ENCODE results near the gene ADNP2.

The ADNP2 gene

DNA sequence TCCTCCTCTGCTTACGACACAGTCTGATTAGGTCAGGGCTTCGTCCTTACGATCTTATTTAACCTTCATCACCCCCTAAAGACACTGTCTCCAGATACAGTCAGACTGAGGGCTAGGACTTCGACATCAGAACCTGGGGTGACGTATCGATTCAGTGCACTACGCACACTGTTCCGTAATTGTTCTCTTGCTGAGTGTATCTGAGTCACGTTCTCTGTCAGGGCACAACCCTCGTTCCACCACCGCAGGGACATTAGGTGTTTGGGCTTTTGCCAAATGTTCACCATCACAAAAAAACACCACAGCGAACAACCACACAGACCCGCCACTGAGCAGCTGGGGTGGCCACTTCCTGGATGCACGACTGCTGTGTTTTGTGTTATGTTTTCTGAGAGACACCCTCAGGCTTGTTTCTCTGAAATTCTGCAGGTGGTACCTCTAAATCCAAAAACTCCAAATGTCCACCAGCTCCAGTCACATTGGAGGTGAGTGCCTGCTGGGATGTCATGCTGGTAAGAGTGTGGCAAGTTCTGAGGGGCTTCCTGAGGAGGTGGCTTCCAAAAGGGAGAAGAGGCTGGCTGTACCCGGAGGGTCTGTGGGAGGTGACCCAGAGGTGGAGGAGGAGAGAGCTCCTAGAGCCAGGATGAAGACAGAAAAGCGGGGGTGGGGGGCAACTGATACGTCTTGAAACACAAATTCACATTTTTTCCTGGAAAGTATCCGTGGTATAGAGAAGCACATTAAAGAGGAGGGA is 66.6 kb downstream of the ADNP2 start:
- H3K4me2 ChIP-seq, result peak overlapping the region in 8 of 11 experiments; percentile 17 to 56 (median 40); a peak in 14 of 22 replicates
- H3K9me3 ChIP-seq (replicated peaks in 1 of 11), result no peaks in the 10 kb centered on the region
- H3K27me3 ChIP-seq, result no peaks in the 10 kb centered on the region
- H3K4me1 ChIP-seq, result peaks cover 14 to 27% (median 23%) of the 10 kb centered on the region in 10 experiments
- H3K9ac ChIP-seq, result no peak overlapping the region
- TF ChIP-seq Cebpa-rat (IDR thresholded peaks at IDR 0.05), result no peak
- H3K4me3 ChIP-seq, result no peak overlapping the region
- H3K27ac ChIP-seq, result no peak overlapping the region
- H4K20me1 ChIP-seq, result no peaks in the 10 kb centered on the region
- no peaks in the 10 kb centered on the region for H3K36me3 ChIP-seq

- no peak for TF ChIP-seq Cebpa-rat (IDR thresholded peaks at IDR 0.05)
- Histone ChIP-seq H3K9ac (no peak overlapping the region), H3K36me3 (no peaks in the 10 kb centered on the region), H3K4me2 (no peak overlapping the region; a peak in 2 of 22 replicates), H3K4me1 (peaks cover 23 to 36% (median 32%) of the 10 kb centered on the region in 10 experiments), H3K27ac (no peak overlapping the region), H3K4me3 (no peak overlapping the region), H3K9me3 (replicated peaks in 1 of 11) (no peaks in the 10 kb centered on the region), H4K20me1 (peaks cover 0 to 8% (median 0%) of the 10 kb centered on the region in 11 experiments; a peak in 3 of 22 replicates), H3K27me3 (peaks cover 0 to 7% (median 0%) of the 10 kb centered on the region in 11 experiments; a peak in 2 of 22 replicates)
These were observed 67.4 kb downstream of the ADNP2 start for GRCh38 chr18:80176334-80177073.

GRCh38 chr18:80177128-80177527 is 68.1 kb downstream of the ADNP2 start:
- no peak overlapping the region for H3K4me2 ChIP-seq
- peaks cover 28 to 42% (median 38%) of the 10 kb centered on the region in 10 experiments for H3K4me1 ChIP-seq
- H3K27ac ChIP-seq, result no peak overlapping the region
- no peak overlapping the region for H3K9ac ChIP-seq
- peaks cover 0 to 9% (median 0%) of the 10 kb centered on the region in 11 experiments; a peak in 2 of 22 replicates for H3K27me3 ChIP-seq
- H3K36me3 ChIP-seq, result no peaks in the 10 kb centered on the region
- no peaks in the 10 kb centered on the region for H3K9me3 ChIP-seq (replicated peaks in 1 of 11)
- peaks cover 0 to 13% (median 0%) of the 10 kb centered on the region in 11 experiments; a peak in 3 of 22 replicates for H4K20me1 ChIP-seq
- no peak overlapping the region for H3K4me3 ChIP-seq
- no peak for TF ChIP-seq Cebpa-rat (IDR thresholded peaks at IDR 0.05)

- Histone ChIP-seq H3K9me3 (replicated peaks in 1 of 11) (no peaks in the 10 kb centered on the region), H3K36me3 (no peaks in the 10 kb centered on the region), H3K4me2 (peak overlapping the region; percentile 40 to 75 (median 63); a peak in 17 of 22 replicates), H3K4me1 (peaks cover 28 to 60% (median 52%) of the 10 kb centered on the region in 10 experiments), H4K20me1 (peaks cover 0 to 13% (median 0%) of the 10 kb centered on the region in 11 experiments; a peak in 4 of 22 replicates), H3K9ac (no peak overlapping the region), H3K27ac (no peak overlapping the region), H3K27me3 (peaks cover 0 to 9% (median 0%) of the 10 kb centered on the region in 11 experiments; a peak in 2 of 22 replicates), H3K4me3 (no peak overlapping the region)
- TF ChIP-seq Cebpa-rat (IDR thresholded peaks at IDR 0.05), result no peak
These were observed 70.1 kb downstream of the ADNP2 start for GRCh38 chr18:80178935-80179818.

- H3K27me3 ChIP-seq, result peaks cover 0 to 9% (median 0%) of the 10 kb centered on the region in 11 experiments; a peak in 2 of 22 replicates
- peak overlapping the region; percentile 40 to 75 (median 63) for H3K4me2 ChIP-seq
These were observed 70.9 kb downstream of the ADNP2 start for GRCh38 chr18:80179857-80180558.

DNA sequence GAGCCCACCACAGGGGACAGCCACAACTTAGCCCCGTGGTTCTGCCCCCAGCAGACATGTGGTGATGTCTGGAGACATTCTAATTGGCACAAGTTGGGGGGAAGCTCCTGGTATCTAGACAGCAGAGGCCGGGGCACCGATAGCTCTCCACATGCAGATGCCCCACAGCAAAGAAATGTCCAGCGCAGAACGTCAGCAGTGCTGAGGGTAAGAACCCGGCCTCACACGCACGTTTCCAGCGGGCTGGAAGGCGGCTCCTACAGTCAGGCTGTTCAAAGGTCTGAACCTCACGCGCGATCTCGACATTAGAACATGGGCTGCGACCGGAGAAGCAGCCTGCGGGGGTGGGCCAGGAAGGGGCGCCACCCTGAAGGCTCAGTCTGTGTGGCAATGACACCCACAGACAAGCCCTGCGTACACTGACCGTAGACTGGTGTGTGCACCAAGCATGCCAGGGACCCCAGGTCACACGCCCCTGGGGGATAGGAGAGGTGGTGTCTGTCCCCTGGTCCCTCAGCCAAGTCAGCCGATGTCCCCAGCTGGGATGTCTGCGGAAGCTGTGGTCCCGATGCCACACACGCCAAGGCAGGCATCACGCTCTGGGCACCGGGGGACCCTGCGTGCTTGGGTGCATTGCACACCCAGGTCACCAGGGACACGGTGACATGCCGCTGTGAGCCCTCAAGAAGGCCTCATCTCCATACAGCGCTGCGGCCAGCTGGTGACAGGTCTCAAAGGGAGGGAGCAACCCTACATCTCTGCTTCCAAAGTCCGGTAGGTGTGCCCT is 71.9 kb downstream of the ADNP2 start:
- H3K4me2 ChIP-seq, result peak overlapping the region; percentile 40 to 75 (median 63)
- no peaks in the 10 kb centered on the region for H3K9me3 ChIP-seq (replicated peaks in 1 of 11)
- H4K20me1 ChIP-seq, result peaks cover 0 to 13% (median 0%) of the 10 kb centered on the region in 11 experiments; a peak in 4 of 22 replicates
- no peak overlapping the region for H3K4me3 ChIP-seq
- peak overlapping the region in 2 of 11 experiments; percentile 29 to 36; a peak in 4 of 22 replicates for H3K9ac ChIP-seq
- TF ChIP-seq Cebpa-rat (IDR thresholded peaks at IDR 0.05), result no peak
- H3K4me1 ChIP-seq, result peaks cover 28 to 49% (median 44%) of the 10 kb centered on the region in 10 experiments
- H3K36me3 ChIP-seq, result no peaks in the 10 kb centered on the region
- peaks cover 0 to 9% (median 0%) of the 10 kb centered on the region in 11 experiments; a peak in 2 of 22 replicates for H3K27me3 ChIP-seq
- peak overlapping the region in 3 of 11 experiments; percentile 27 to 53 (median 48); a peak in 4 of 22 replicates for H3K27ac ChIP-seq

More at GRCh38 chr18:80179857-80180558, 70.9 kb downstream of the ADNP2 start:
- Histone ChIP-seq H3K27ac (peak overlapping the region in 2 of 11 experiments; percentile 28 to 53; a peak in 2 of 22 replicates), H4K20me1 (peaks cover 0 to 13% (median 0%) of the 10 kb centered on the region in 11 experiments; a peak in 4 of 22 replicates), H3K9me3 (replicated peaks in 1 of 11) (no peaks in the 10 kb centered on the region), H3K9ac (no peak overlapping the region), H3K4me3 (no peak overlapping the region), H3K36me3 (no peaks in the 10 kb centered on the region), H3K4me1 (peaks cover 28 to 59% (median 52%) of the 10 kb centered on the region in 10 experiments)
- TF ChIP-seq Cebpa-rat (IDR thresholded peaks at IDR 0.05), result no peak
